A549 (cell line): ENCODE data around the gene EID1. TPM values are rescaled to one million over a fixed set of nuclear protein-coding genes. Genes with fewer than 3 reads are reported as not detected.

Source experiments
- ATAC-seq, 2 experiments: fragments of 200-7000 bp in 1 of 2; fragments of >200 bp in 1 of 2; cut with Nextera tagmentation in 1 of 2; cut with Tn5 transposase in 1 of 2; 3 replicates each; pipeline versions ENCODE4 v1.8.0 to v1.9.1; 2018 to 2020; ENCODE audit warnings: mild to moderate bottlenecking in 1 of 2, moderate library complexity in 1 of 2
- CTCF ChIA-PET: fragments of 300-600 bp; sonication (Branson Sonifier 250); formaldehyde crosslinking; extraction: SDS; loops from one replicate; lab custom pipeline; 2021; ENCODE audit warnings: antibody characterized with exemption, inconsistent platforms; lab: Yijun Ruan, JAX
- POLR2A ChIA-PET: fragments of 350-600 bp; formaldehyde crosslinking; extraction: SDS; loops from one replicate; lab custom pipeline; 2021; ENCODE audit warnings: antibody characterized with exemption, inconsistent platforms; lab: Yijun Ruan, JAX
- DNase-seq, 2 experiments: peaks; one replicate each; pipeline versions ENCODE4 v3.0.0 to v3.0.0-alpha.2; 2011 to 2016; ENCODE audit warnings: low read depth in 1 of 2, low spot score in 1 of 2
- FAIRE-seq: peaks from 2 replicates; lab custom pipeline; 2011; peaks lifted over from hg19 to GRCh38; lab: Jason Lieb, UNC
- H3K27ac ChIP-seq, 2 experiments: fragments of >200 bp; sonication (Bioruptor Twin); formaldehyde crosslinking; 3 replicates each; pipeline ENCODE4 v1.5.1; 2016 to 2017
- H3K4me1 ChIP-seq: fragments of >200 bp; sonication (Bioruptor Twin); formaldehyde crosslinking; 3 replicates; pipeline ENCODE4 v1.6.1; 2016
- H3K4me2 ChIP-seq: fragments of >200 bp; sonication (Bioruptor Twin); formaldehyde crosslinking; 3 replicates; pipeline ENCODE4 v1.6.1; 2016
- H3K4me3 ChIP-seq: fragments of >200 bp; sonication (Bioruptor Twin); formaldehyde crosslinking; 3 replicates; pipeline ENCODE4 v1.5.1; 2016
- H3K9me3 ChIP-seq: fragments of >200 bp; sonication (Bioruptor Twin); formaldehyde crosslinking; 3 replicates; pipeline ENCODE4 v1.6.1; 2016
- BHLHE40 ChIP-seq: IDR thresholded peaks from 2 replicates; pipeline ENCODE4 v1.6.1; 2012; ENCODE audit warnings: low read depth, low read length, inconsistent platforms
- EP300 ChIP-seq, 2 experiments: fragments of >200 bp; sonication (Bioruptor Twin); formaldehyde crosslinking; IDR thresholded peaks; 2 replicates in 1 of 2; 3 replicates in 1 of 2; pipeline ENCODE4 v1.6.1; 2016 to 2017
- ESRRA ChIP-seq: fragments of 150-350 bp; IDR thresholded peaks from 2 replicates; pipeline ENCODE4 v1.6.1; 2014; ENCODE audit warnings: mild to moderate bottlenecking, low read length, borderline replicate concordance
- FOSL2 ChIP-seq, 2 experiments: fragments of 450-650 bp in 1 of 2; fragments of >200 bp in 1 of 2; sonication (Bioruptor Twin) in 1 of 2; formaldehyde crosslinking; IDR thresholded peaks; 2 replicates each; pipeline versions ENCODE4 v1.5.0 to v1.6.1; 2016 to 2020; ENCODE audit warnings: mild to moderate bottlenecking in 1 of 2, moderate library complexity in 1 of 2
- FOXS1 ChIP-seq: fragments of 250-450 bp; sonication (Bioruptor Pico); IDR thresholded peaks from 2 replicates; pipeline ENCODE4 v1.5.0; 2020; ENCODE audit warnings: mild to moderate bottlenecking, moderate library complexity
- GATA3 ChIP-seq: IDR thresholded peaks from 2 replicates; pipeline ENCODE4 v1.6.1; 2012; ENCODE audit warnings: borderline replicate concordance
- HDAC2 ChIP-seq: fragments of 200-600 bp; sonication (generic); IDR thresholded peaks from 2 replicates; pipeline ENCODE4 v1.6.1; 2016
- JUN ChIP-seq, 2 experiments: fragments of >200 bp; sonication (Bioruptor Twin); formaldehyde crosslinking; IDR thresholded peaks; 2 replicates in 1 of 2; 3 replicates in 1 of 2; pipeline ENCODE4 v1.6.1; 2016 to 2017
- JUNB ChIP-seq: fragments of >200 bp; sonication (Bioruptor Twin); formaldehyde crosslinking; IDR thresholded peaks from 2 replicates; pipeline ENCODE4 v1.6.1; 2016
- KDM5A ChIP-seq: fragments of 200-600 bp; sonication (generic); IDR thresholded peaks from 2 replicates; pipeline ENCODE4 v1.6.1; 2016; ENCODE audit warnings: antibody characterized with exemption, mild to moderate bottlenecking
- MAFK ChIP-seq: fragments of 450-650 bp; IDR thresholded peaks from 2 replicates; pipeline ENCODE4 v1.6.1; 2014; ENCODE audit not compliant: partially characterized antibody
- MAZ ChIP-seq: fragments of 150-350 bp; IDR thresholded peaks from 2 replicates; pipeline ENCODE4 v1.6.1; 2014; ENCODE audit warnings: antibody characterized with exemption, low read depth, low read length, borderline replicate concordance
- NR3C1 ChIP-seq: fragments of >200 bp; sonication (Bioruptor Twin); formaldehyde crosslinking; IDR thresholded peaks from 3 replicates; pipeline ENCODE4 v1.6.1; 2017
- PHF8 ChIP-seq: fragments of 200-600 bp; sonication (generic); IDR thresholded peaks from 2 replicates; pipeline ENCODE4 v1.6.1; 2016; ENCODE audit warnings: low read depth, mild to moderate bottlenecking, antibody characterized with exemption, moderate library complexity, borderline replicate concordance
- POLR2A ChIP-seq: IDR thresholded peaks from 2 replicates; pipeline ENCODE4 v1.6.1; 2012; ENCODE audit warnings: mild to moderate bottlenecking, low read length
- RAD21 ChIP-seq, 2 experiments: fragments of >200 bp in 1 of 2; sonication (Bioruptor Twin) in 1 of 2; formaldehyde crosslinking in 1 of 2; IDR thresholded peaks in 1 of 2; conservative IDR thresholded peaks in 1 of 2; 2 replicates in 1 of 2; 3 replicates in 1 of 2; pipeline ENCODE4 v1.6.1; 2012 to 2018; ENCODE audit warnings: inconsistent platforms in 1 of 2
- RARB ChIP-seq: fragments of 250-450 bp; sonication (Bioruptor Pico); IDR thresholded peaks from 2 replicates; pipeline ENCODE4 v1.8.0; 2021; ENCODE audit warnings: mild to moderate bottlenecking, moderate library complexity
- RCOR1 ChIP-seq: fragments of 150-350 bp; IDR thresholded peaks from 2 replicates; pipeline ENCODE4 v1.6.1; 2014; ENCODE audit warnings: antibody characterized with exemption, low read length, low read depth
- RFX5 ChIP-seq: fragments of 450-650 bp; IDR thresholded peaks from 2 replicates; pipeline ENCODE4 v1.7.1; 2014; ENCODE audit warnings: antibody characterized with exemption, mild to moderate bottlenecking, moderate library complexity
- RNF2 ChIP-seq: fragments of 200-600 bp; sonication (generic); IDR thresholded peaks from 2 replicates; pipeline ENCODE4 v1.6.1; 2016; ENCODE audit warnings: low read depth, mild to moderate bottlenecking, antibody characterized with exemption, moderate library complexity, borderline replicate concordance
- TFCP2L1 ChIP-seq: fragments of 250-450 bp; sonication (Bioruptor Pico); IDR thresholded peaks from 2 replicates; pipeline ENCODE4 v1.5.0; 2021; ENCODE audit warnings: mild to moderate bottlenecking
- ZFP36 ChIP-seq: fragments of 450-650 bp; IDR thresholded peaks from 2 replicates; pipeline ENCODE4 v1.6.1; 2014; ENCODE audit warnings: borderline replicate concordance; ENCODE audit not compliant: partially characterized antibody
- ZNF302 ChIP-seq: fragments of 250-450 bp; sonication (Bioruptor Pico); IDR thresholded peaks from 2 replicates; pipeline ENCODE4 v1.9.0; 2021; ENCODE audit warnings: inconsistent platforms, mild to moderate bottlenecking, moderate library complexity
- ZSCAN20 ChIP-seq: fragments of 250-450 bp; sonication (Bioruptor Pico); IDR thresholded peaks from 2 replicates; pipeline ENCODE4 v1.8.0; 2022; ENCODE audit warnings: mild to moderate bottlenecking, moderate library complexity
- WGBS: methylation state at CpG from one replicate; pipeline ENCODE4 v1.1.6; 2017; ENCODE audit errors: missing lambda C conversion rate; 5-methylcytosine and 5-hydroxymethylcytosine counted together
- polyA plus RNA-seq, 4 experiments: library from polyadenylated mRNA; depleted of rRNA in 3 of 4; stranded (reverse); fragments of >200 nt; fragmentation: RNase III in 1 of 4; extraction: RNeasy Plus Mini Kit Qiagen cat#74134 plus additional on column Dnase treatment in 1 of 4; gene quantifications; 2 replicates in 3 of 4; 3 replicates in 1 of 4; pipeline ENCODE4 v1.2.3, GENCODE V29; 2011 to 2017
- TF ChIP-seq, protein P1 (sequence below): fragments of 450-650 bp; IDR thresholded peaks from 2 replicates; pipeline ENCODE4 v1.6.1; 2014; ENCODE audit warnings: antibody characterized with exemption
- TF ChIP-seq, protein P2 (sequence below): IDR thresholded peaks from 2 replicates; pipeline ENCODE4 v1.6.1; 2012
- TF ChIP-seq, protein P3 (sequence below): fragments of 150-350 bp; IDR thresholded peaks from 2 replicates; pipeline ENCODE4 v1.6.1; 2014; ENCODE audit warnings: low read depth, mild to moderate bottlenecking, low read length
- TF ChIP-seq, protein P4 (sequence below): fragments of 250-450 bp; sonication (Bioruptor Pico); IDR thresholded peaks from 2 replicates; pipeline ENCODE4 v1.5.0; 2020; ENCODE audit warnings: low read depth, mild to moderate bottlenecking, moderate library complexity
- TF ChIP-seq, protein P5 (sequence below): IDR thresholded peaks from 2 replicates; pipeline ENCODE4 v1.6.1; 2012

EID1 gene
- polyA plus RNA-seq, 2 of the 4 experiments (the other 2 are of a cell fraction) = 125 to 182 TPM

DNA sequence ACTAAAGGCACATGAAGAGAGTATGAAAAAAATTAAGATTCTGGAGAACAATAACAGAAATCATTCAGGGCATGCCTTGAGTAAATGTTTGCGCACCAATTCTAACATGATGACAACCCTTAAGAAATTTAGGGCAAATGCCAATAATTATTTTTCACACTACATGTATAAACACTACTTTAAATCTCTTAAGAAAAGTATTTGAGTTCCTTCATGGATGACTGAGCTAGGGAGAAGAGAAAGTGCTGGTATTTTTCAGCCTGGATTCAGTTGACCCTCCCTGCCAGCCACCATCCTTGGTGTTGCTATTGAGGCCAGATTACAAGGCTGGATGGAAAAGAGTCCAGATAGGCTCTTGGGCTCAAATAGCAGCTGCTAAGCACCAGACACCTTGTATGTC lies 8.0 kb upstream of the EID1 start:
- no peak overlapping the region for H3K4me2 ChIP-seq
- ChIA-PET CTCF (interaction anchor here (0.7 kb wide), 1 partner anchor 8 kb away, joined by 3 read pairs; no protein-coding TSS in a partner anchor), POLR2A (no interaction called here)
- no peak overlapping the region for H3K4me3 ChIP-seq
- TF ChIP-seq ESRRA (no peak), RARB (CRISPR knock-in tag) (no peak), BHLHE40 (no peak), POLR2A (no peak), MAFK (no peak), MAZ (no peak), KDM5A (no peak), RNF2 (no peak), HDAC2 (no peak), RCOR1 (no peak), FOSL2 (IDR thresholded peaks at IDR 0.05) (no peak), FOSL2 (CRISPR knock-in tag; IDR thresholded peaks at IDR 0.05) (no peak), GATA3 (no peak), ZSCAN20 (no peak), JUNB (no peak), RAD21 (conservative IDR thresholded peaks at IDR 0.05 in 1 of 2, IDR thresholded peaks at IDR 0.05 in 1 of 2) (no peak)
- TF ChIP-seq, protein P1, sequence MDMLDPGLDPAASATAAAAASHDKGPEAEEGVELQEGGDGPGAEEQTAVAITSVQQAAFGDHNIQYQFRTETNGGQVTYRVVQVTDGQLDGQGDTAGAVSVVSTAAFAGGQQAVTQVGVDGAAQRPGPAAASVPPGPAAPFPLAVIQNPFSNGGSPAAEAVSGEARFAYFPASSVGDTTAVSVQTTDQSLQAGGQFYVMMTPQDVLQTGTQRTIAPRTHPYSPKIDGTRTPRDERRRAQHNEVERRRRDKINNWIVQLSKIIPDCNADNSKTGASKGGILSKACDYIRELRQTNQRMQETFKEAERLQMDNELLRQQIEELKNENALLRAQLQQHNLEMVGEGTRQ = no peak
- TF ChIP-seq, protein P2, sequence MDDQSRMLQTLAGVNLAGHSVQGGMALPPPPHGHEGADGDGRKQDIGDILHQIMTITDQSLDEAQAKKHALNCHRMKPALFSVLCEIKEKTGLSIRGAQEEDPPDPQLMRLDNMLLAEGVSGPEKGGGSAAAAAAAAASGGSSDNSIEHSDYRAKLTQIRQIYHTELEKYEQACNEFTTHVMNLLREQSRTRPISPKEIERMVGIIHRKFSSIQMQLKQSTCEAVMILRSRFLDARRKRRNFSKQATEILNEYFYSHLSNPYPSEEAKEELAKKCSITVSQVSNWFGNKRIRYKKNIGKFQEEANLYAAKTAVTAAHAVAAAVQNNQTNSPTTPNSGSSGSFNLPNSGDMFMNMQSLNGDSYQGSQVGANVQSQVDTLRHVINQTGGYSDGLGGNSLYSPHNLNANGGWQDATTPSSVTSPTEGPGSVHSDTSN = no peak
- TF ChIP-seq, protein P3, sequence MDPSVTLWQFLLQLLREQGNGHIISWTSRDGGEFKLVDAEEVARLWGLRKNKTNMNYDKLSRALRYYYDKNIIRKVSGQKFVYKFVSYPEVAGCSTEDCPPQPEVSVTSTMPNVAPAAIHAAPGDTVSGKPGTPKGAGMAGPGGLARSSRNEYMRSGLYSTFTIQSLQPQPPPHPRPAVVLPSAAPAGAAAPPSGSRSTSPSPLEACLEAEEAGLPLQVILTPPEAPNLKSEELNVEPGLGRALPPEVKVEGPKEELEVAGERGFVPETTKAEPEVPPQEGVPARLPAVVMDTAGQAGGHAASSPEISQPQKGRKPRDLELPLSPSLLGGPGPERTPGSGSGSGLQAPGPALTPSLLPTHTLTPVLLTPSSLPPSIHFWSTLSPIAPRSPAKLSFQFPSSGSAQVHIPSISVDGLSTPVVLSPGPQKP = no peak
- TF ChIP-seq, protein P4, sequence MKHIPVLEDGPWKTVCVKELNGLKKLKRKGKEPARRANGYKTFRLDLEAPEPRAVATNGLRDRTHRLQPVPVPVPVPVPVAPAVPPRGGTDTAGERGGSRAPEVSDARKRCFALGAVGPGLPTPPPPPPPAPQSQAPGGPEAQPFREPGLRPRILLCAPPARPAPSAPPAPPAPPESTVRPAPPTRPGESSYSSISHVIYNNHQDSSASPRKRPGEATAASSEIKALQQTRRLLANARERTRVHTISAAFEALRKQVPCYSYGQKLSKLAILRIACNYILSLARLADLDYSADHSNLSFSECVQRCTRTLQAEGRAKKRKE (CRISPR knock-in tag) = no peak
- WGBS = 97% methylated on average over 1 of the region's 1 CpG
- H3K4me1 ChIP-seq = peaks cover 16% of the 10 kb centered on the region; the same call in 2 of the 3 replicates
- FAIRE-seq (no peak), ATAC-seq (no peak), DNase-seq (no peak)
- no peak overlapping the region for H3K27ac ChIP-seq
- H3K9me3 ChIP-seq = no peaks in the 10 kb centered on the region

DNA sequence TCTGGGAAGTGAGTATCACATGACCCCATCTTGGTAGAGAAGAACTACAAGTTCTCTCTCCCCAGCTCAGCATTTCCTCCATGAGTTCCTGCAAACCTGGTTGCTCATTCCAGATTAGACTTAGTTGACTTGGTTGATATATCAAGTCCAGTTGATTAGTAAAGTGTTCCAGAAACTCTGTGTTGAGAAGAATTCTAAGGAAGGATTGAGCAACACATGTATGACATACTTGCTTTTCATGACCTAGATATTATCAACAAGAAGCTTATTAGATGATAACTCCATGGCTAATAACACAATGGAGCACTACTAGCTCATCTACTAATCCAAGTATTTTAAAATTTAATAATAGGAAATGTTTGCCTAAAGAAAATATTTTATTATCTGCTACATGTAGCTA lies 6.4 kb upstream of the EID1 start:
- no peak for DNase-seq
- H3K4me1 ChIP-seq = peaks cover 5% of the 10 kb centered on the region; the same call in 1 of the 3 replicates
- H3K9me3 ChIP-seq = no peaks in the 10 kb centered on the region
- no peak overlapping the region for H3K4me3 ChIP-seq
- H3K4me2 ChIP-seq = no peak overlapping the region
- TF ChIP-seq, protein P1 = no peak
- TF ChIP-seq TFCP2L1 (no peak), ZNF302 (no peak), HDAC2 (no peak), ZFP36 (no peak), FOXS1 (CRISPR knock-in tag) (no peak), PHF8 (no peak), JUN (IDR thresholded peaks at IDR 0.05) (no peak), RFX5 (no peak), EP300 (IDR thresholded peaks at IDR 0.05) (no peak), NR3C1 (no peak), POLR2A (no peak)
- TF ChIP-seq, protein P5, sequence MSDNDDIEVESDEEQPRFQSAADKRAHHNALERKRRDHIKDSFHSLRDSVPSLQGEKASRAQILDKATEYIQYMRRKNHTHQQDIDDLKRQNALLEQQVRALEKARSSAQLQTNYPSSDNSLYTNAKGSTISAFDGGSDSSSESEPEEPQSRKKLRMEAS = no peak
- TF ChIP-seq, all 56 proteins: peak for 0
- ATAC-seq (no peak), FAIRE-seq (no peak)
- ChIA-PET POLR2A (no interaction called here), CTCF (interaction anchor here (1.6 to 3.1 kb wide), 2 partner anchors 10 to 104 kb away, joined by 4 to 18 read pairs; no protein-coding TSS in a partner anchor)
- no peak overlapping the region for H3K27ac ChIP-seq
